Ascending aorta (tissue), 2 donors: ENCODE data around the gene KIRREL3. TPM values are rescaled to one million over a fixed set of nuclear protein-coding genes. Genes with fewer than 3 reads are reported as not detected.

Source experiments
- DNase-seq, 2 donors: peaks; one replicate each; pipeline ENCODE4 v3.0.0-alpha.2; 2019; ENCODE audit warnings: low spot score in 2 of 2
- H3K27ac ChIP-seq, 2 donors: fragments of 200-600 bp; sonication (generic); one replicate each; pipeline ENCODE4 v1.5.1; 2016 to 2017; ENCODE audit warnings: mild to moderate bottlenecking in 1 of 2
- H3K27me3 ChIP-seq: fragments of 200-600 bp; sonication (generic); one replicate; pipeline ENCODE4 v1.5.1; 2017
- H3K36me3 ChIP-seq, 2 donors: fragments of 200-600 bp; sonication (generic); one replicate each; pipeline ENCODE4 v1.5.1; 2016
- H3K4me1 ChIP-seq, 2 donors: fragments of 200-600 bp; sonication (generic); one replicate each; pipeline ENCODE4 v1.5.1; 2016 to 2017; ENCODE audit warnings: mild to moderate bottlenecking in 1 of 2
- H3K4me3 ChIP-seq, 2 donors: fragments of 200-600 bp; sonication (generic); one replicate each; pipeline ENCODE4 v1.5.1; 2016 to 2017; ENCODE audit warnings: mild to moderate bottlenecking in 1 of 2
- H3K9me3 ChIP-seq, 2 donors: fragments of 200-600 bp; sonication (generic); one replicate each; pipeline ENCODE4 v1.5.1; 2016
- CTCF ChIP-seq, 3 experiments: fragments of 200-600 bp in 2 of 3; fragments of 450-650 bp in 1 of 3; sonication (generic) in 2 of 3; IDR thresholded peaks; one replicate each; pipeline ENCODE4 v1.5.1; 2016 to 2019; ENCODE audit warnings: antibody characterized with exemption in 3 of 3, mild to moderate bottlenecking in 1 of 3, moderate library complexity in 1 of 3
- intact Hi-C: fragments of 100-400 bp; cut with DNase I; formaldehyde crosslinking; loops from one replicate; pipeline ENCODE4 v1.15.1; 2023
- total RNA-seq: library from RNA; depleted of rRNA; stranded (reverse); fragments of >200 nt; gene quantifications from one replicate; pipeline ENCODE4 v1.1.0, GENCODE V29; 2016

The KIRREL3 gene
- total RNA-seq, 1 donor from 2014 or later: not detected

GRCh38 chr11:126422446-126422845, 578.1 kb downstream of the KIRREL3 start:
- intact Hi-C loops: no loop called here
- no peaks in the 10 kb centered on the region for H3K4me1 ChIP-seq
- no peak overlapping the region for H3K4me3 ChIP-seq
- no peak for TF ChIP-seq CTCF (IDR thresholded peaks at IDR 0.05)
- H3K36me3 ChIP-seq: no peaks in the 10 kb centered on the region
- no peaks in the 10 kb centered on the region for H3K27me3 ChIP-seq
- H3K27ac ChIP-seq: no peak overlapping the region
- no peaks in the 10 kb centered on the region for H3K9me3 ChIP-seq
- no peak for DNase-seq

GRCh38 chr11:126421271-126421671, 579.3 kb downstream of the KIRREL3 start:
- Histone ChIP-seq H3K9me3 (no peaks in the 10 kb centered on the region), H3K27me3 (no peaks in the 10 kb centered on the region), H3K4me3 (no peak overlapping the region), H3K4me1 (peaks cover under 1 to 3% of the 10 kb centered on the region in 2 donors), H3K36me3 (no peaks in the 10 kb centered on the region), H3K27ac (peak overlapping the region; percentile 53 to 59)
- no peak for DNase-seq
- intact Hi-C loops: no loop called here
- TF ChIP-seq CTCF (IDR thresholded peaks at IDR 0.05): no peak

GRCh38 chr11:126420698-126421256, 579.8 kb downstream of the KIRREL3 start:
- Histone ChIP-seq H3K36me3 (no peaks in the 10 kb centered on the region), H3K4me3 (no peak overlapping the region), H3K4me1 (peaks cover 5 to 8% of the 10 kb centered on the region in 2 donors), H3K27ac (peak overlapping the region; percentile 53 to 59), H3K27me3 (no peaks in the 10 kb centered on the region), H3K9me3 (no peaks in the 10 kb centered on the region)
- no peak for DNase-seq
- intact Hi-C loops: no loop called here
- no peak for TF ChIP-seq CTCF (IDR thresholded peaks at IDR 0.05)

- H3K36me3 ChIP-seq: no peaks in the 10 kb centered on the region
- H3K4me1 ChIP-seq: peaks cover 10 to 16% of the 10 kb centered on the region in 2 donors
- intact Hi-C loops: no loop called here
- H3K9me3 ChIP-seq: no peaks in the 10 kb centered on the region
- no peak overlapping the region for H3K4me3 ChIP-seq
- no peak for DNase-seq
- TF ChIP-seq CTCF (IDR thresholded peaks at IDR 0.05): no peak
- H3K27me3 ChIP-seq: no peaks in the 10 kb centered on the region
- H3K27ac ChIP-seq: peak overlapping the region; percentile 53 to 59
Measured at GRCh38 chr11:126419801-126420697, 580.5 kb downstream of the KIRREL3 start.

GRCh38 chr11:126418887-126419286, 581.7 kb downstream of the KIRREL3 start:
- no peak for TF ChIP-seq CTCF (IDR thresholded peaks at IDR 0.05)
- no peaks in the 10 kb centered on the region for H3K27me3 ChIP-seq
- H3K36me3 ChIP-seq: no peaks in the 10 kb centered on the region
- intact Hi-C loops: no loop called here
- no peak for DNase-seq
- H3K9me3 ChIP-seq: no peaks in the 10 kb centered on the region
- no peak overlapping the region for H3K4me3 ChIP-seq
- no peak overlapping the region for H3K27ac ChIP-seq
- H3K4me1 ChIP-seq: peaks cover 21 to 26% of the 10 kb centered on the region in 2 donors
